AG10803 (cell line): ENCODE measurements around the gene PTPRC.

ENCODE experiments used
- DNase-seq: peaks from one replicate; pipeline ENCODE4 v3.0.0; 2010; ENCODE audit warnings: low read depth
- H3K4me3 ChIP-seq: 2 replicates; pipeline ENCODE4 v1.5.1; 2011; ENCODE audit warnings: mild to moderate bottlenecking, low read length, control low read depth
- CTCF ChIP-seq: conservative IDR thresholded peaks from 2 replicates; pipeline ENCODE4 v1.5.1; 2011; ENCODE audit warnings: mild to moderate bottlenecking, low read length, control low read depth, inconsistent platforms

The PTPRC gene

GRCh38 chr1:198629610-198630009 is 9.2 kb upstream of the PTPRC start:
- TF ChIP-seq CTCF = no peak
- H3K4me3 ChIP-seq = no peak overlapping the region
- no peak for DNase-seq

GRCh38 chr1:198630863-198631262 is 8.0 kb upstream of the PTPRC start:
- no peak for DNase-seq

GRCh38 chr1:198631292-198631691 is 7.5 kb upstream of the PTPRC start:
- H3K4me3 ChIP-seq = no peak overlapping the region
- TF ChIP-seq CTCF = no peak

More at GRCh38 chr1:198630863-198631262, 8.0 kb upstream of the PTPRC start:
- TF ChIP-seq CTCF = no peak
- H3K4me3 ChIP-seq = no peak overlapping the region

GRCh38 chr1:198632007-198632406 is 6.8 kb upstream of the PTPRC start:
- H3K4me3 ChIP-seq = no peak overlapping the region
- DNase-seq = no peak
- TF ChIP-seq CTCF = no peak

More at GRCh38 chr1:198631292-198631691, 7.5 kb upstream of the PTPRC start:
- no peak for DNase-seq

DNA sequence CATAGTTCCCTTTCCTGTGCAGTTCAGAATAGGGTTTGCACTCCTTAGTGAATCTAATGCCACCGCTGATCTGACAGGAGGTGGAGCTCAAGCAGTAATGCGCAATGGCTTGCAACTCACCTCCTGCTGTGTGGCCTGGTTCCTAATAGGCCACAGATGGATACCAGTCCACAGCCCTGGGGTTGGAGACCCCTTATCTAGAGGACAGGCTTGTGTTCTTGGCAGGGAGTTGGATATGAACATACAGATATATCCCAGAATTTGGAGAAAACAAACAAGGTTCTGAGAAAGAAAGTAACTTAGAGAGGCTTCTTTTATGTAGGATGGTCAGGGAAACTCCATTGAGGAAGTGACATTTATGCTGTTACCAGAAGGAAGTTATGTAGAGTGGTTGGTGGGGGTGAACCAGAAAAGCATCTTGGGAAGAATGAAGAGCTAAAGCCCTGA is 5.1 kb upstream of the PTPRC start:
- TF ChIP-seq CTCF = no peak
- no peak for DNase-seq
- no peak overlapping the region for H3K4me3 ChIP-seq

DNA sequence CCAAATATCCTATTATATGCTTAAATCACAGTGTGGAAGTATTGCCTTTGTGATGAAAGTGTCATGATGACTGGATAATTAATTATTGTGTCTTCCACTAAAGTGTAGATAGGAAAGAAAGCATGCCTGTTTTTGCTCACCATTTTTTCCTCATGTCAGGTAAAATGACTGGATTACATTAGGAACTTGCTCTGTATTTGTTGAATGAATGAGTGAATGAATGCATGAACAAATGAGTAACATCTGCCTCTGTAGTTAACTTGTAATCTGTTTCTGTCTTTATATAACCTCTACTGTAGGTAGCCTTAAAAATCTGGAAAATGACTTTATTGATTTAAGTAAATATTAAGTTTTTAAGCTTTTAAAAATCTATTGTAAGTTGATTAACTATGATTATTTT is 2.9 kb upstream of the PTPRC start:
- DNase-seq = no peak
- H3K4me3 ChIP-seq = no peak overlapping the region
- TF ChIP-seq CTCF = no peak

- no peak overlapping the region for H3K4me3 ChIP-seq
- DNase-seq = no peak
These were observed 2.4 kb upstream of the PTPRC start for GRCh38 chr1:198636391-198636790.

More at GRCh38 chr1:198636391-198636790, 2.4 kb upstream of the PTPRC start:
- TF ChIP-seq CTCF = no peak
